ENCODE data around the gene CCDC192. TPM values are rescaled to one million over a fixed set of nuclear protein-coding genes. Genes with fewer than 3 reads are reported as not detected.

Gene CCDC192
- total RNA-seq, 1 experiment from 2014 or later = not detected

- Histone ChIP-seq H3K27ac (ENCODE audit: low read depth, low read length, poor library complexity, severe bottlenecking) (no peak overlapping the region), H3K36me3 (ENCODE audit: insufficient read depth, low read length, poor library complexity, severe bottlenecking) (no peaks in the 10 kb centered on the region), H3K4me1 (ENCODE audit: insufficient read depth, low read length, poor library complexity, severe bottlenecking) (peaks cover 15% of the 10 kb centered on the region), H3K9me3 (ENCODE audit: low read depth, low read length, poor library complexity, severe bottlenecking) (no peaks in the 10 kb centered on the region), H3K27me3 (replicated peaks; ENCODE audit: insufficient read depth, low read depth, low read length, poor library complexity) (no peaks in the 10 kb centered on the region), H3K4me3 (ENCODE audit: low read depth, low read length, poor library complexity, severe bottlenecking) (no peak overlapping the region)
- ChIA-PET CTCF (no interaction called here), POLR2A (ENCODE audit: low non-redundant PET) (no interaction called here)
- BruUV-seq (replicated peaks) = no TSS peak
- DNase-seq (ENCODE audit: low spot score) = no peak
- intact Hi-C loops (cut with micrococcal nuclease; ENCODE audit: unreplicated experiment) = no loop called here
- TF ChIP-seq EZH2 (IDR thresholded peaks at IDR 0.05; ENCODE audit: borderline replicate concordance, low read depth, low read length, poor library complexity, severe bottlenecking) = no peak
- TF ChIP-seq CTCF (conservative IDR thresholded peaks at IDR 0.05; ENCODE audit: low read depth, low read length) = no peak
Measured at GRCh38 chr5:127938746-127939145, 235.6 kb downstream of the CCDC192 start.

GRCh38 chr5:127940854-127941253, 237.7 kb downstream of the CCDC192 start:
- Histone ChIP-seq H3K9me3 (ENCODE audit: low read depth, low read length, poor library complexity, severe bottlenecking) (no peaks in the 10 kb centered on the region), H3K36me3 (ENCODE audit: insufficient read depth, low read length, poor library complexity, severe bottlenecking) (no peaks in the 10 kb centered on the region), H3K27me3 (replicated peaks; ENCODE audit: insufficient read depth, low read depth, low read length, poor library complexity) (no peaks in the 10 kb centered on the region), H3K4me3 (ENCODE audit: low read depth, low read length, poor library complexity, severe bottlenecking) (no peak overlapping the region), H3K4me1 (ENCODE audit: insufficient read depth, low read length, poor library complexity, severe bottlenecking) (peaks cover 15% of the 10 kb centered on the region), H3K27ac (ENCODE audit: low read depth, low read length, poor library complexity, severe bottlenecking) (no peak overlapping the region)
- TF ChIP-seq EZH2 (IDR thresholded peaks at IDR 0.05; ENCODE audit: borderline replicate concordance, low read depth, low read length, poor library complexity, severe bottlenecking) (no peak), CTCF (conservative IDR thresholded peaks at IDR 0.05; ENCODE audit: low read depth, low read length) (no peak)
- ChIA-PET POLR2A (ENCODE audit: low non-redundant PET) (no interaction called here), CTCF (no interaction called here)
- DNase-seq (ENCODE audit: low spot score) = no peak
- intact Hi-C loops (cut with micrococcal nuclease; ENCODE audit: unreplicated experiment) = no loop called here
- no TSS peak for BruUV-seq (replicated peaks)

- BruUV-seq (replicated peaks) = no TSS peak
- Histone ChIP-seq H3K27ac (ENCODE audit: low read depth, low read length, poor library complexity, severe bottlenecking) (no peak overlapping the region), H3K4me3 (ENCODE audit: low read depth, low read length, poor library complexity, severe bottlenecking) (no peak overlapping the region), H3K4me1 (ENCODE audit: insufficient read depth, low read length, poor library complexity, severe bottlenecking) (peaks cover 15% of the 10 kb centered on the region), H3K36me3 (ENCODE audit: insufficient read depth, low read length, poor library complexity, severe bottlenecking) (no peaks in the 10 kb centered on the region), H3K9me3 (ENCODE audit: low read depth, low read length, poor library complexity, severe bottlenecking) (no peaks in the 10 kb centered on the region), H3K27me3 (replicated peaks; ENCODE audit: insufficient read depth, low read depth, low read length, poor library complexity) (no peaks in the 10 kb centered on the region)
- TF ChIP-seq CTCF (conservative IDR thresholded peaks at IDR 0.05; ENCODE audit: low read depth, low read length) (no peak), EZH2 (IDR thresholded peaks at IDR 0.05; ENCODE audit: borderline replicate concordance, low read depth, low read length, poor library complexity, severe bottlenecking) (no peak)
- ChIA-PET CTCF (no interaction called here), POLR2A (ENCODE audit: low non-redundant PET) (no interaction called here)
- intact Hi-C loops (cut with micrococcal nuclease; ENCODE audit: unreplicated experiment) = no loop called here
- peak; percentile 44 for DNase-seq (ENCODE audit: low spot score)
Measured at GRCh38 chr5:127941646-127942045, 238.5 kb downstream of the CCDC192 start.
